GM21360 (cell line): ENCODE measurements around the gene NEO1.
"Not testable (repeated sequence)": the region's sequence is repeated elsewhere in the genome, so short reads cannot be mapped to it uniquely, and the experiment has no call there.

Experiments
- ATAC-seq: cut with Tn5 transposase; IDR thresholded peaks from one replicate; pipeline ENCODE4 v1.9.1; 2021; ENCODE audit warnings: mild to moderate bottlenecking, moderate library complexity; ENCODE audit not compliant: unreplicated experiment

The NEO1 gene

DNA sequence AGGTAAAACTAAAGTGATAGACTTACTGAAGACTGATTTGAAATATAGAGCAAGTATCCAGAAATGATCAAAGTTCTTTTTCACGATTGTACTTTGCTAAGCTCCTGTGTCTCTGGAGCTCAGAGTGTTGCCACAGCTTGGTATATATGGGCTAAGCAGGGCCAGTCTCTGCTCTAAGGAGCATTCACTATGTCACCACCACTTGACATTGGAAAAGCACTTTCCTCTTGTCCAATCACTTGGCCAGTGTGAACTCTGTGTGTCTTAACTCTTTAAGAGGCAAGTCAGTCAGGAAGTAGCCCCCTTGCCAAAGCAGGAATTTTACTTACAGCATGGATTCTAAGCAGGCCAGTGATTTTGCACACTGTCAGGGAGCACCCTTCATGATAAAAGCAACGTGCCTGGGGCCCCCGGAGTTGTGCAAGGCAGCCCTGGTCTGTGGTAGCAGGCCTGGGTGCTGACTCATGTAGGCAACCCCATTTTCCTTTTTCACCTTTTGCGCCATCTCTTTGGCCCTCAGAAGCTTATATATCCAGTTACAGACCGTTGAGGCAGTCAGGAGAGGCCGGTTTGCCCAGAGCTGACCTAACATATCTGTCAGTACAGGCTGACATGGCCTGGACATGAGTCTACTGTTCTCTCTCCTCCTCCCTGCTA lies 243.5 kb downstream of the NEO1 start:
- no peak for ATAC-seq

DNA sequence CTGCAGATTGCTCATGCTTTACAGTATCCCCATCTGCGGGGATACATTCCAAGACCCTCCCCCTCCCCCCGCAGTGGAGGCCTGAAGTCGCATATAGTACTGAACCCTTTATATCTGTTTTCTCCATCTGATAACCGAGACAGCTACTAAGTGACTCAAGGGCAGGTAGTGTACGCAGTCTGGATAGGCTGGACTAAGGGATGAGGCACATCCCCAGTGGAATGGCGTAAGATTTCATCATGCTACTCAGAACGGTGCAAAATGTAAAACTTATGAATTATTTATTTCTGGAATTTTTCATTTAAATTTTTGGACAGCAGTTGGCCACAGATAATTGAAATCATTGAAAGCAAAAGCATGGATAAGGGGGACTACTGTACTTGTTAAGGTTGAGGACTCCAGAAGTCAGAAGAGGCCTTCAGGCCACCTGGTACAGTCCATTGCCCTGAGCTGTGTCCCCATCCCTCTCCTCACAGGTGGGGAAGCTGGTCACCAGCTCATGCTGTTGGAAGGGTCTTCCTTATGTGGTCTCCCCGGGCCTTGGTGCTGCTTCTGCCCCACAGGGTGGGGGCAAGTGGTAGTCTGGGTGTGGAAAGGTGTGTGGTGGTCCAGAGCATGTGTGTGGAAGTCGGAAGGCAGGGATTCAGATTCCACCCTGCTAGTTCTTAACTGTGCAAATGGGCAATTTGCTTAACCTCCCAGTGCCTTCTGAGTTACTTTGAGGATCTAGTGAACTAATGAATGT lies 244.5 kb downstream of the NEO1 start:
- ATAC-seq, result no peak

- ATAC-seq, result no peak
Observed at GRCh38 chr15:73298522-73299245, 246.4 kb downstream of the NEO1 start.

DNA sequence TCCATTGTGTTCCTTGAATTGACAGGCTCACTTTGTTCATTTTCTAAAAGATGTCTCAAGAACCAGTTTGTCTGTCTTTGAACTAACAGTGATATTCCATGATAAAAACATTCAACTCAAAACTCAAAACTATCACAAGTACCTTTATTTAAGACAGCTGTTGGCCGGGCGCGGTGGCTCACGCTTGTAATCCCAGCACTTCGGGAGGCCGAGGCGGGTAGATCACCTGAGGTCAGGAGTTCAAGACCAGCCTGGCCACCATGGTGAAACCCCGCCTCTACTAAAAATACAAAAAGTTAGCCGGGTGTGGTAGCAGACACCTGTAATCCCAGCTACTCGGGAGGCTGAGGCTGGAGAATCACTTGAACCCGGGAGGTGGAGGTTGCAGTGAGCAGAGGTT lies 248.0 kb downstream of the NEO1 start:
- not testable (repeated sequence) for ATAC-seq

GRCh38 chr15:73303636-73304035 lies 251.4 kb downstream of the NEO1 start:
- ATAC-seq, result no peak

DNA sequence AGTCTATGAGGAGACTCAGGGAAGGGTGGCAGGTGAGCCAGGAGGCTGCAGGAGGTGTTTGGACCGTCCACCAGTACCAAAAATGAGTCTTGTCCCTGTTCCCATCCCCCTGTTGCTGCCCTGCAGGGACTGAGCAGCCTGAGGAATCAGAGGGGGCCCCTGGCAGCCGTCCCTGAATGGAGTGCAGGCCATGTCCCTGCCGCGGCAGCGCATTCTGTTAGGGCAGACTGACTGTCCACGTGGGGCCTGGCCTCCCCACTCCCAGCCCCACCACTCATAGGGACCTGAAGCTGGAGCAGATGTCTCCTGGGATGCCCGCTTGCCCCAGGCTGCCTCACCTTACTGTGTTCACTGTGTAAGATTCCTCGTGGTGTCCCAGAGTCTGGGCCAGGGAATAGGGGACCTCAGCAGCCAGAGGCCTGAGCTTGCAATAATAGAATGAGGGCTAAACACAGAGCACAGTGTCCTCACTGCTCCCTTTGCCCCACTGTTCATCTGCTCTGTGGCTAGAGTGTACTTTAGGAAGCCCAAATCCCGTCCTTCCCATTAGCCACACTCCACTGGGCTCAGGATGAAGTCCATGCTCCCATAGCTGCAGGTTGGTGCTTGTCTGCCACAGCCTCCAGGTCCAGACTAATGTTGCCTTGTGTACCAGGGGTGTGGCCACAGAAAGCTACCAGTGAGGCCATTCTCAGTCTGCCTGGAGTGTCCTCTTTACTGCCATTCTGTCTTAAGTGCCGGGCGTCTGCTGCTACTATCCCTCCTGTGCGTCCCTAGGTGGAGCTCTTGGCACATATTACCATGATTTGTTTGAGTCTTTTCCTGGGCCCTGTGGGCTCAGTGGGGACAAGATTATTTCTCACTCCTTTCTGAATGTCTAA lies 253.3 kb downstream of the NEO1 start:
- ATAC-seq, result no peak

DNA sequence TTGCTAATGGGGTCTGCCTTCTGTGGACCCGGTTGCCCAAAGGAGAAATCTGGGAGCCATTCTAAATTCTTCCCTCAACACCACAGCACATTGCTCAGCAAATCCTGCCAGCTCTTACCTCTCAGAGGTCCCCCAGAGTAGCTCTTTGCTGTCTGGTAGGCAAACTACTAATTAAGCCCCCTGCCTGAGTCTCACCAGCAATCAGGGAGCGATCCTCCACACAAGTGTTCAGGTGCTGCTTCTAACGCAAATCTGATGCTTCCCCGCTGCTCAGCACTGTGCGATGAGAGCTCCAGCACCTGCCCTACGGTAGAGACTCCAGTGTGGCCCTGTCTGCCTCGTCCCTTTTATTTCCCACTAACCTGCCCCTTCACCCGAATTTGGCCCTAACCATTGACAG lies 256.0 kb downstream of the NEO1 start:
- no peak for ATAC-seq

GRCh38 chr15:73313861-73314260 lies 261.6 kb downstream of the NEO1 start:
- ATAC-seq, result no peak

- ATAC-seq, result no peak
Observed at GRCh38 chr15:73317651-73318462, 265.6 kb downstream of the NEO1 start.

DNA sequence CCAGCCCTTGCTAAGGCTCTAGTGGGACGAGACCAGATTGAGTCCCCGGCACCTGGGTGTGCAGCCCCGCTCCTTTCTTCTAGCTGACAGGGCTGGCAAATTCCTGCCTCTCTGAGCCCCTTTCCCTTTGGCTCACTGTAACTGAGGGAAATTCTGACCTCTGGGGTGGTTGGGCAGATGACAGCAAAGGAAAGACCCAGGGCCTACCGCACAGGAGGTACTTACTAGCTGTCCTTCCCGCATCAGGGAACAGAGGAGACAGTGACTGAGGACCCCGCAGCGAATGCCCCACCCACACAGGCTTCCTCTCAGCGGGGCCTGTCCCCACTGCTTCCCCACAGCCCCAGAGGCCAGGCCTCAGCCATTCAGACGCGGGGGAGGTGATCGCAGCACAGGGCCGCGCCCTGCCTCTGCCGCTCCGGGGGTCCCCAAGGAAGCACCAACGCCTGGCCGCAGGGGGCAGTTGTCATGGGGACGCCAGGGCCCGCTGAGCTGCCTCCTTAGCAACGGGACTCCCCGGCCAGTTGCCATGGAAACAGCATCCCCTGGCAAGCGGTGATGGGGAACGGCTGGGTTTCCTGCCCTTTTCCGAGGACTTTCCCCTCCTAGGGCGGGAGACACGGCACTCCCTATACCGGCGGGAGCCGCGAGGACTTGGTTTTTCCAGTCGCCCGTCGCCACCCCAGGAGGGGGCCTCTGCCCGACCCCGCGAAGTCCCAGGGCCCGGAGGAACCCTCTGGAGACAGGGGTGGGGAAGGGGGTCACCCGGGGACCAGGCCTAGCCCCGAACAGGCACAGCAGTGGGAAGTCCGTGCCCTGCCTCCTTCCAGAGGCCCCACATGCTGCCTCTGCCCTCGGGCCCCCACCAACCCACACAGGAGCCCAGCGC lies 266.4 kb downstream of the NEO1 start:
- ATAC-seq, result no peak

DNA sequence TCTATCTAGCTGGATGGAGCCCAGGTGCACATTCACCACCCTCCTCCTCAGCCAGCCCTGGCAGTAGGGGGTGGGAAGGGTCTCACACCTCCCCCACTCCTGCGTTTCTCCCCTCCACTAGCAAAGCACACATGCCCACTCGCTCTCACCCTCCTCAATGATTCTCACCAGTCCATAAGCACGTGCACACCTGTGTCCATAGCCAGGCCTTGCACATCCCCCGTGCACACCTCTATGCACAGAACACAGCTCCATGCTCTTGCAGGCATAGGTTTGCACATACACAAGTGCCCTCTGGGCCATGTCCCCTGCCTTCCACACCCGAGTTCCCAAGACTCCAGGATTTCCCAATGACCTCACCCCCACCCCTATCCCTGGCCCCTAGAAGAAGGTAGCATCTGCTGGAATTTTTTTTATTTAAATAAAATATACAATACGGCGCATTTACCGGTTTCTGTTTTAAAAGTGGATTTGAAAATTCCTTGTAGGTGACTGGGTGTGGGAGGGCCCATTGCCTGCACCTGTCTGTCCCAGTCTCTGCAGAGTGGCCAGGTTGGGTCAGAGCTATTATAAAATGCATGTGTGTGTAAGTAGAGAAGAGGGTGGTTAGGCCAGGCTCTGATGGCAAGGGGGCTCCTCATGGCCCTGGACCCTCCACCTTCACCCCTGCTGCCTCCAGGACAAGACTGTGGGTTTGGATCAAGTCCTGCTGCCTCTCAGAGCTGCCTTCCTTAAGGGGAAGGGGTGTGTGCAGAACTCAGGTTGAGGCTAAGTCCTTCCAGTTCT lies 267.4 kb downstream of the NEO1 start:
- ATAC-seq, result no peak

DNA sequence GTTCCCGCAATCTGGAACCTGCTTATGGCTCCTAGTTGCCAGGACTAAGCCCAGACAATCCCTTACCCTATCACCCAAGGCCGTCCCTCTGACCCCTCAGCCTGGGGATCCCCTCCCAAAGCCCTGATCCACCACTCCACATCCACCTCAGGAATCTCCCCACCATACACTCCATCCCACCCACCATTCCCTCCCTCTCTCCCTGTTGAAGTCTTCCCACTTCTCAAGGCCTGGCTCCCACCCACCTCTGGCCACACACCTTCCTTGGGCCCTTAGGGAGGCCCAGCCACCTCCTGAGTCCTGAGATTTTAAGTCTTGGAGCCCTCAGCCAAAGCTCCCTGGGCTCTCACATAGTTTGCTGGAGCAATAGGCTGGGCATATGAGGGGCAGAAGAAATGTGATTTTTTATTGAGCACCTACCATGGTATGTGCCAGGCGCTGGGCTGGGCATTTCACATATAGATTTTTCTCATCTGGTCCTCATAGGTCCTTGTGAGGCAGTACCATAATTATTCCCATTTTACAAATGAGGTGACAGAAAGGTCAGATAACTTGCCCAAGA lies 268.4 kb downstream of the NEO1 start:
- no peak for ATAC-seq

DNA sequence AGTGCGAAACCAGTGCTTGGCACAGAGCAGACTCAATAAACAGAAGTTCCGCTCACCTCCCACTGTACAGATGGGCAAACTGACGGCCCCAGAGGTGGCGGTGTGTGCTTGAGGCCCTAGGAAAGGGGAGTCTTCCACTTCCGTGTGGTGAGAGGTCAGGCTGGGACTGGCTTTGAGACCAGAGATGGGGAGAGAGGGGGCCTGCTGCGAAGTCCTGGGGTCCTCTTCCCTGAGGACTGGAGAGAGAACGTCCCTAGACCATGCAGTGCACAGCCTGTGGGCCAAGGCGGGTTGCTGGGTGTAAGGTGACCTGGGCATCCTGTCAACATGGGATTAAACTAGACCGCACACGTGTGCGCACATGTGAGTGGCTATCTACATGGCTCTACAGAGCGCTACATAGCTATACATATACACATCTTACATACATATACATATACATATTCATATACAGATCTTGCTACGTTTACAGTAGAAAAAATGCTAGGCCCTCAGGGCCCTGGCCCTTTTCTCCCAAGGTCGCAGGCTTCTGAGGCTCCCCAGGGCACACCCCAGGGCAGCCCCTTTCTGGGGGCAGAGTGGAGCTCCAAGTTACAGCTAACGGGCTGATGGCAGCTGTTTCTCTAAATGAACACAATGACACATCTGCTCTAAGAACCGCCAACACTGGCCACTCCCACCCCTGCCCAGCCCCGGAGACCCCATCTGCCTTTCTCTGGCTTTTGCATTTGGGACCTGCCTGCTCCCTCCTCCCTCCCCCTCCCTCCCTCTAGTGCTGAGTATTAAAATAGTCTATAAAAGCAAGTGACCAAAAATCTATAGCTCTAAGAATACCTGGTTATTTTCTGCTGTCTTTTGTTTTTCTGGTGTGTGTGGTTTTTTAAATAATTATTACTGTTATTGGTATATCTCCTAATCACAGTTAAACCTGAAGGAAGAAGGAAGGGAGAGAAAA lies 269.5 kb downstream of the NEO1 start:
- no peak for ATAC-seq

GRCh38 chr15:73322665-73323373 lies 270.6 kb downstream of the NEO1 start:
- no peak for ATAC-seq

GRCh38 chr15:73323374-73323955 lies 271.2 kb downstream of the NEO1 start:
- ATAC-seq, result no peak

GRCh38 chr15:73323956-73324355 lies 271.7 kb downstream of the NEO1 start:
- ATAC-seq, result no peak
